NCI-H82 treated with DMSO at 0.1 percent for 48 hours (cell line): ENCODE results near the gene FAM131A.

ENCODE experiments used
- DNase-seq: peaks from one replicate; lab custom pipeline; 2025; ENCODE audit not compliant: unreplicated experiment; lab: John Stamatoyannopoulos, UW

Gene FAM131A

DNA sequence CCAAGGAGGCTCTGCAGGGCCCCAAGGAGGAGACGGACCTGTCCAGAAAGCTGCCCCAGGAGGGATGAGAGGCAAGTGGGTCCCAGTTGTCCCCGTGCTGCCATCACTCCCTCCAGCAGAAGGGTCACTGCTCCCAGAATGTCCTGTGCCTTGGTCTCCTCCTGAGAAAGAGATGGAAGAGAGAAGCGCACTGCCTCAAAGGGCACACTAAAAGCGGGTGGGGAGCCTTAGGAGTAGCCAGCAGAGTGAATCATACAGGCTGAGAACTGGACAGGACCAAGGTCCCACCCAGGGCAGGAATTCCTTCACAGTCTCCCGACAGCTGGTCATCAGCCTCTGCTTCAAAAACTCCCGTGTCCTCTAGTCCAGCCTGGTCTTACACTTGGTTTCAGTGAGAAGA, 36.0 kb downstream of the FAM131A start:
- no peak for DNase-seq

- no peak for DNase-seq
Measured at GRCh38 chr3:184375747-184376461, 38.5 kb downstream of the FAM131A start.

GRCh38 chr3:184377374-184377773, 40.0 kb downstream of the FAM131A start:
- DNase-seq: no peak

GRCh38 chr3:184377882-184378445, 40.6 kb downstream of the FAM131A start, which contains the start of gene THPO:
Gene THPO (minus strand): TSS chr3:184378207. CDS start chr3:184376259, 1,948 bp downstream.
- no peak for DNase-seq

DNA sequence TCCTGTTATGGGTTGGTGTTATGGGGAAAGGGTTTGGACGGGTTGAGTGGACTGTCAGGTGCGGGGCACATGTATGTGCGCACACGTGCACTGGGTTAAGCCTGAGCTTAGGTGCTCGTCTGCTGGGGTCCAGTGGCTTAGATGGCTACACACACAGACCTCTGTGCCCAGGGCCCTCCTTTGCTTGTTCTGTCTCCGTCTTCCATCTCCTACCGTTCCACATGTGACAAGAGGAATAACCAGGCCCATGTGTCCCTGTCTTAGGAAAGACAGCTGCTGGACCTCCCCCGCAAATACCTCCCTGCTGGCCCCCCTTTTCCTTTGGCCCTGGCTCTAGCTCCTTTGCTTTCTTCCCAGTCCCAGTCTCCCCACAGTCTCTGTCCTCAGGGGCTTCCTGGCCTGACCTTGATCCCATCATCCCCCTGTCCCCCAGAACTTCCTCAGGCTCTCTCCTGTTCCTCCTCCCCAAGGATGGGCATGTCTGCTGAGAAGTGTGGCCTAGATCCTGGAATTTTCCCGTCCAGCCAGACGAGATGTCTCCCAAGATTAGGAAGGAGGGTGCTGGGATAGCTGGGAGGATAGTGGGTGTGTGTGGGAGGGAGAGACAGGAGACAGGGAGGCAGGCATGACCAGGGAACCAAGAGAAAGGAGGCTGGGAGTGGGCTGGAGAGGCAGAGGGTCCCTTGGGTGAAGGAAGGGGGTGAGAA, 41.4 kb downstream of the FAM131A start:
- DNase-seq: no peak

GRCh38 chr3:184379358-184380184, 42.2 kb downstream of the FAM131A start, which contains the start of gene CHRD:
Gene CHRD (plus strand): TSS chr3:184380054. CDS start chr3:184380319, 265 bp downstream.
- no peak for DNase-seq

DNA sequence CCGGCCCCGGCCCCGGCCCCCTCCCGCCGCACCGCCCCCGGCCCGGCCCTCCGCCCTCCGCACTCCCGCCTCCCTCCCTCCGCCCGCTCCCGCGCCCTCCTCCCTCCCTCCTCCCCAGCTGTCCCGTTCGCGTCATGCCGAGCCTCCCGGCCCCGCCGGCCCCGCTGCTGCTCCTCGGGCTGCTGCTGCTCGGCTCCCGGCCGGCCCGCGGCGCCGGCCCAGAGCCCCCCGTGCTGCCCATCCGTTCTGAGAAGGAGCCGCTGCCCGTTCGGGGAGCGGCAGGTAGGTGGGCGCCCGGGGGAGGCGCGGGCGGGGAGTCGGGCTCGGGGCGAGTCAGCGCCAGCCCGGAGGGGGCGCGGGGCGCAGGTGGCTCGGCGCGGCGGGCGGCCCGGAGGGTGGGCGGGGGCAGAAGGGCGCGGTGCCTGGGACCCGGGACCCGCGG, 42.8 kb downstream of the FAM131A start:
- DNase-seq: no peak

DNA sequence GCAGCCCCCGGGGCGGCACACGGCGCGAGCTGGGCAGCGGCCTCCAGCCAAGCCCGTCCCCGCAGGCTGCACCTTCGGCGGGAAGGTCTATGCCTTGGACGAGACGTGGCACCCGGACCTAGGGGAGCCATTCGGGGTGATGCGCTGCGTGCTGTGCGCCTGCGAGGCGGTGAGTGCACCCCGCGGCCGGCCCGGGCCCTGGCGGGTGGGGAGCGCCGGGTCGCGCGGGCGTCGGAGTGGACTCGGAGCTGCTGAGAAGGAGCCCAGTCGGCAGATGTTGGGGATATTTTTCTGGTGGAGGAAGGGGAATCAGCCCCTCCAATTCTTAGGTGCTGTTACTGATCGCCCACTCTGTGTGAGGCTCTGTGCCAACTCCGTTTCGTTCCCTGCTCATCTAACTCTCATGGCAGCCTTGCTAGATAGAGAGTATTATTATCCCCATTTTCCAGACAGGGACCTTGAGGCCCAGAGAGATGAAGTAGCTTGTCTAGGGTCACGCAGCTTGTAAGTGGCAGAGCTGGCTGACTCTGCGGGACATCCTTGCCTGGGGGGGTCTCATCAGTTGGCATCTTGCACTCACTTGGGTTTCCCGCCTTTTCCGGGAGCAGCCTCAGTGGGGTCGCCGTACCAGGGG, 43.3 kb downstream of the FAM131A start:
- no peak for DNase-seq

DNA sequence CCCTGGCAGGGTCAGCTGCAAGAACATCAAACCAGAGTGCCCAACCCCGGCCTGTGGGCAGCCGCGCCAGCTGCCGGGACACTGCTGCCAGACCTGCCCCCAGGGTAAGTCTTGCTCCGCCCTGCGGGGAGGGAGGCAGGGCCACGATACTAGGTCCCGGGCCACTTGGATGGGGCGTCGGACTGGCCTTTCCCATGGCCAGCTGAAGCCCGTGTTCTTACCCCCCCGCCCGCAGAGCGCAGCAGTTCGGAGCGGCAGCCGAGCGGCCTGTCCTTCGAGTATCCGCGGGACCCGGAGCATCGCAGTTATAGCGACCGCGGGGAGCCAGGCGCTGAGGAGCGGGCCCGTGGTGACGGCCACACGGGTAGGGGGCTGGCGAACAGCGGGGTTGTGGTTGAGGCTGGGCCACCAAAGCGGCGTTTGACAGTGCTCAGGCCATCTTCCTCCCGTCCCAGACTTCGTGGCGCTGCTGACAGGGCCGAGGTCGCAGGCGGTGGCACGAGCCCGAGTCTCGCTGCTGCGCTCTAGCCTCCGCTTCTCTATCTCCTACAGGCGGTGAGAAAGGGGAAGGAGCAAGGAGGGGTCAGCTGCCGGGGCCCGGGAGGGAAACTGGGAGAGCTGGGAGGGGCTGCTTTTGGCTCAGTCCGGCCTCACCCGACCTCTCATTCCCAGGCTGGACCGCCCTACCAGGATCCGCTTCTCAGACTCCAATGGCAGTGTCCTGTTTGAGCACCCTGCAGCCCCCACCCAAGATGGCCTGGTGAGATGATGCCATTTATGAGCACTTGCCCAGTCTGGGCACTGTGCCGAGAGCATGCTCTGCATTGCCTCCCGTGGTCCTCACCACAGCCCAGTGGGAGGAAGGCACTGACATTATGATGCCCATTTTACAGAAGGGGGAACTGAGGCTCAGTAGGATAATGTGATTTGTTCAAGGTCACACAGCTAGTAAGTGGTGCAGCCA, 44.1 kb downstream of the FAM131A start:
- no peak for DNase-seq

- DNase-seq: no peak
Measured at GRCh38 chr3:184382326-184383032, 45.1 kb downstream of the FAM131A start.

DNA sequence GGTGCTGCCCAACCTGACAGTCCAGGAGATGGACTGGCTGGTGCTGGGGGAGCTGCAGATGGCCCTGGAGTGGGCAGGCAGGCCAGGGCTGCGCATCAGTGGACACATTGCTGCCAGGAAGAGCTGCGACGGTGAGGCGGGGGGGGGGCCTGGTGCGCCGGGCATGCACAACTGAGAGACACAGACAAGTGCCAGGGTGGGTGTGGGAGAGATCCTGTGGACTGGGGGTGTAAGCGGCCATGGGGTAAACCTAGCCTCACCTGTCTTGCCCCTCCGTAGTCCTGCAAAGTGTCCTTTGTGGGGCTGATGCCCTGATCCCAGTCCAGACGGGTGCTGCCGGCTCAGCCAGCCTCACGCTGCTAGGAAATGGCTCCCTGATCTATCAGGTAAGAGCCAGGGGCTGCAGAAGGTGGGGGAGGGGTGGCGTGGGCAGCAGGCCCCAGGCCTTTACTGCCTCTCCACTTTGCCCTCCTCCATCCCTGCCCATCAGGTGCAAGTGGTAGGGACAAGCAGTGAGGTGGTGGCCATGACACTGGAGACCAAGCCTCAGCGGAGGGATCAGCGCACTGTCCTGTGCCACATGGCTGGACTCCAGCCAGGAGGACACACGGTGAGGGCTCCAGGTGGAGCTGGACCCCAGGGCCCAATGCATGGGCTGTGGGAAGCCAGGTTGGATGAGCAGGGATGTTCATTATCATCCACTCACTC, 45.8 kb downstream of the FAM131A start:
- no peak for DNase-seq

DNA sequence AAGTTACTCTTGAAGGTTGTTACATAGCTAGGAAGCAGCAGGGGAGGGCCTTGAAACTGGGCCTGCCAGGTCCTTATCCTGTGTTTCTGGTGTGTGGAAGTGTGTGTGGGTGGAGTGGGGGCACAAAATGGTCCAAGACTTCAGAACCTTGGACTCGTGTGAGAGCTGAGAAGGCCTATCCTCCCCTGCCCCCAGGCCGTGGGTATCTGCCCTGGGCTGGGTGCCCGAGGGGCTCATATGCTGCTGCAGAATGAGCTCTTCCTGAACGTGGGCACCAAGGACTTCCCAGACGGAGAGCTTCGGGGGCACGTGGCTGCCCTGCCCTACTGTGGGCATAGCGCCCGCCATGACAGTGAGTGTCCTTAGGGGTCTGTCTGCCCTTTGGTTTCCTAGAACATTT, 46.9 kb downstream of the FAM131A start:
- DNase-seq: no peak

GRCh38 chr3:184384856-184385422, 47.5 kb downstream of the FAM131A start:
- no peak for DNase-seq

DNA sequence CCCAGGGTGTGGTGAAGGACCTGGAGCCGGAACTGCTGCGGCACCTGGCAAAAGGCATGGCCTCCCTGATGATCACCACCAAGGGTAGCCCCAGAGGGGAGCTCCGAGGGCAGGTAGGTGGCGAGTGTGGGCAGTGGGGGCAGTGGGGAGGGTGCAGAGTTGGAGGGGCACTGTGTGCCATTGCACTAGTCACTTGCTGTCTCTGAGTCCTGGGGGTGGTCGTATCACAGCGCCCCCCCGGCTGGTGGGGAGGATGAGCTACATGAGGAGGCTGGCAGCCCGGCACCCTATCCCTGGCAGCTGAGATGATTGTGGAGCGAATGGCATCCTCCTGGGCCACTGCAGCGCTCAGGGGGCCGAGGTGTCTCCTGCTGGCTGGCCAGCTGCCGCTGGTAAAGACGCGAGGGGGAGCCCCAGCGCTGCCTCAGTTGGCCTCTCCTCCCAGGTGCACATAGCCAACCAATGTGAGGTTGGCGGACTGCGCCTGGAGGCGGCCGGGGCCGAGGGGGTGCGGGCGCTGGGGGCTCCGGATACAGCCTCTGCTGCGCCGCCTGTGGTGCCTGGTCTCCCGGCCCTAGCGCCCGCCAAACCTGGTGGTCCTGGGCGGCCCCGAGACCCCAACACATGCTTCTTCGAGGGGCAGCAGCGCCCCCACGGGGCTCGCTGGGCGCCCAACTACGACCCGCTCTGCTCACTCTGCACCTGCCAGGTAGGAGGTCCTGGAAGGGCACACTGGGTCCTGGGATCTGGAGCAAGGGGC, 48.8 kb downstream of the FAM131A start:
- DNase-seq: no peak

GRCh38 chr3:184387174-184387714, 49.8 kb downstream of the FAM131A start:
- DNase-seq: no peak

DNA sequence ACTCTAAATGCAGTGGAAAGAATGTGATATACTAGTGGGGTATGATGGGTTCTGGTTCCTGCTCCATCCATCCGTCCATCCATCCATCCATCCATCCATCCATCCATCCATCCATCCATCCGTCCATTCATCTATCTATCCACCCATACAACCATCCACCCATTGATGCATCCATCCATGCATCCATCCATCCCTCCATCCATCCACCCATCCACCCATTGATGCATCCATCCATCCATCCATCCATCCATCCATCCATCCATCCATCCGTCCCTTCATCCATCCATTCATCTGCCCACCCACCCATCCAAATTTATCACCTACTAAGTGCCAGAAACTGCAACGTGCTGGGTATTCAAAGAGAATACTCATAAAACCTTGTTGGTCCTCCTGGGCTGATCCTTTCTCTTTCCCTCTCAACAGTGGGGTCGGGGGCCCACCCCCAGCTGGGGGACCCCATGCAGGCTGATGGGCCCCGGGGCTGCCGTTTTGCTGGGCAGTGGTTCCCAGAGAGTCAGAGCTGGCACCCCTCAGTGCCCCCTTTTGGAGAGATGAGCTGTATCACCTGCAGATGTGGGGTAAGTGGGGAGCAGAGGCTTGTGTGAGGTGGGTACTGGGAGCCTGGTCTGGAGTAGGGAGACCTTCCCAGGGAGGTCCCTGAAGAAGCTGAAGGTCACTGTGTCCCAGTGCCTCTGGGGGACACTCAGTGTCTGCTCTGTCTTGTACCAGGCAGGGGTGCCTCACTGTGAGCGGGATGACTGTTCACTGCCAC, 51.0 kb downstream of the FAM131A start:
- no peak for DNase-seq
